Mesenchymal stem cell (in vitro differentiated cells and primary cell): ENCODE results near the gene FABP1.

ENCODE experiments used
- DNase-seq: peaks from one replicate; pipeline ENCODE4 v3.0.0-alpha.2; 2013
- H2AFZ ChIP-seq: one replicate; pipeline ENCODE4 v1.6.1; 2013; ENCODE audit warnings: low read depth, mild to moderate bottlenecking, control low read depth, inconsistent platforms, low read length, moderate library complexity
- H2AK5ac ChIP-seq: 2 replicates; pipeline ENCODE4 v1.6.1; 2013; ENCODE audit warnings: low read length, moderate library complexity, mild to moderate bottlenecking, inconsistent platforms; ENCODE audit not compliant: severe bottlenecking
- H2BK120ac ChIP-seq: one replicate; pipeline ENCODE4 v1.6.1; 2013; ENCODE audit warnings: low read depth, mild to moderate bottlenecking, inconsistent platforms, low read length, moderate library complexity
- H2BK12ac ChIP-seq, 2 experiments: one replicate each; pipeline ENCODE4 v1.6.1; 2013; ENCODE audit warnings: inconsistent platforms in 2 of 2, low read length in 2 of 2, mild to moderate bottlenecking in 2 of 2, moderate library complexity in 2 of 2, control low read depth in 1 of 2
- H2BK15ac ChIP-seq: one replicate; pipeline ENCODE4 v1.6.1; 2013; ENCODE audit warnings: mild to moderate bottlenecking, low read depth, inconsistent platforms; ENCODE audit not compliant: poor library complexity, severe bottlenecking
- H2BK5ac ChIP-seq: 2 replicates; pipeline ENCODE4 v1.6.1; 2013; ENCODE audit warnings: low read depth, mild to moderate bottlenecking, low read length, control low read depth, inconsistent platforms; ENCODE audit not compliant: poor library complexity, severe bottlenecking
- H3K14ac ChIP-seq, 2 experiments: one replicate each; pipeline ENCODE4 v1.6.1; 2013; ENCODE audit warnings: inconsistent platforms in 2 of 2, low read length in 2 of 2, control low read depth in 1 of 2, mild to moderate bottlenecking in 1 of 2, moderate library complexity in 1 of 2
- H3K18ac ChIP-seq, 2 experiments: one replicate each; pipeline ENCODE4 v1.6.1; 2013; ENCODE audit warnings: inconsistent platforms in 2 of 2, low read length in 2 of 2, control low read depth in 1 of 2, low read depth in 1 of 2, mild to moderate bottlenecking in 1 of 2
- H3K23ac ChIP-seq, 2 experiments: one replicate each; pipeline ENCODE4 v1.6.1; 2013; ENCODE audit warnings: inconsistent platforms in 2 of 2, low read length in 2 of 2, mild to moderate bottlenecking in 2 of 2, moderate library complexity in 2 of 2, control low read depth in 1 of 2
- H3K27ac ChIP-seq: 2 replicates; pipeline ENCODE4 v1.5.1; 2013; ENCODE audit warnings: mild to moderate bottlenecking, moderate library complexity, low read length, control low read depth, inconsistent platforms; ENCODE audit not compliant: poor library complexity, severe bottlenecking
- H3K27me3 ChIP-seq, 2 experiments: 2 replicates each; pipeline versions ENCODE4 v1.6.1 to v1.7.0; 2013; ENCODE audit warnings: low read length in 2 of 2, mild to moderate bottlenecking in 2 of 2, moderate library complexity in 2 of 2, control low read depth in 1 of 2, inconsistent platforms in 1 of 2; ENCODE audit not compliant: control insufficient read depth in 1 of 2, insufficient read depth in 1 of 2
- H3K36me3 ChIP-seq, 2 experiments: 2 replicates each; pipeline versions ENCODE4 v1.6.1 to v1.7.0; 2013; ENCODE audit warnings: low read length in 2 of 2, control low read depth in 1 of 2, inconsistent platforms in 1 of 2, low read depth in 1 of 2, mild to moderate bottlenecking in 1 of 2; ENCODE audit not compliant: insufficient read depth in 2 of 2, control insufficient read depth in 1 of 2
- H3K4ac ChIP-seq, 2 experiments: one replicate each; pipeline ENCODE4 v1.6.1; 2013; ENCODE audit warnings: inconsistent platforms in 2 of 2, low read length in 2 of 2, mild to moderate bottlenecking in 2 of 2, moderate library complexity in 2 of 2, control low read depth in 1 of 2, low read depth in 1 of 2
- H3K4me1 ChIP-seq: 2 replicates; pipeline ENCODE4 v1.6.1; 2013; ENCODE audit warnings: low read depth, low read length, control low read depth; ENCODE audit not compliant: control insufficient read depth, insufficient read depth
- H3K4me2 ChIP-seq: 2 replicates; pipeline ENCODE4 v1.6.1; 2013; ENCODE audit warnings: low read length, mild to moderate bottlenecking, inconsistent platforms; ENCODE audit not compliant: poor library complexity, severe bottlenecking
- H3K4me3 ChIP-seq, 2 experiments: 2 replicates each; pipeline versions ENCODE4 v1.5.1 to v1.7.0; 2013; ENCODE audit warnings: low read length in 2 of 2, mild to moderate bottlenecking in 2 of 2, control low read depth in 1 of 2, low read depth in 1 of 2; ENCODE audit not compliant: insufficient read depth in 1 of 2
- H3K79me1 ChIP-seq: replicated peaks from 2 replicates; pipeline ENCODE4 v1.6.1; 2013; ENCODE audit warnings: mild to moderate bottlenecking, control low read depth, low read length, inconsistent platforms; ENCODE audit not compliant: poor library complexity, severe bottlenecking
- H3K9ac ChIP-seq: 2 replicates; pipeline ENCODE4 v1.7.0; 2013; ENCODE audit warnings: mild to moderate bottlenecking, low read length, moderate library complexity
- H3K9me3 ChIP-seq: 2 replicates; pipeline ENCODE4 v1.7.0; 2013; ENCODE audit warnings: mild to moderate bottlenecking, low read length; ENCODE audit not compliant: control insufficient read depth
- H4K8ac ChIP-seq: one replicate; pipeline ENCODE4 v1.6.1; 2013; ENCODE audit warnings: inconsistent platforms, mild to moderate bottlenecking, low read length, moderate library complexity
- H4K91ac ChIP-seq: one replicate; pipeline ENCODE4 v1.6.1; 2013; ENCODE audit warnings: mild to moderate bottlenecking, low read length, inconsistent platforms
- WGBS: methylation state at CpG from one replicate; pipeline ENCODE4 v1.1.7; 2013; ENCODE audit warnings: mixed read lengths; 5-methylcytosine and 5-hydroxymethylcytosine counted together

The FABP1 gene

GRCh38 chr2:88165332-88166003 is 37.6 kb upstream of the FABP1 start:
- Histone ChIP-seq H3K4ac (no peak overlapping the region), H2BK120ac (no peak overlapping the region), H3K23ac (no peak overlapping the region), H4K91ac (no peak overlapping the region), H3K18ac (no peak overlapping the region), H3K79me1 (no peaks in the 10 kb centered on the region), H3K14ac (no peak overlapping the region), H3K36me3 (no peaks in the 10 kb centered on the region), H4K8ac (no peak overlapping the region), H3K27ac (no peak overlapping the region), H3K9ac (no peak overlapping the region), H3K9me3 (no peaks in the 10 kb centered on the region), H3K27me3 (peaks cover 0 to 11% of the 10 kb centered on the region in 2 experiments), H2AK5ac (no peak overlapping the region), H3K4me2 (no peak overlapping the region), H2BK5ac (no peak overlapping the region), H2BK15ac (no peak overlapping the region), H3K4me1 (peaks cover 3% of the 10 kb centered on the region), H2AFZ (no peak overlapping the region), H2BK12ac (no peak overlapping the region), H3K4me3 (no peak overlapping the region)
- WGBS = 18% methylated on average over 1 of the region's 1 CpG
- no peak for DNase-seq

- no peak overlapping the region for H2BK5ac ChIP-seq
- no peak overlapping the region for H2AK5ac ChIP-seq
- no peak overlapping the region for H2BK15ac ChIP-seq
Measured at GRCh38 chr2:88161446-88162244, 33.8 kb upstream of the FABP1 start.

GRCh38 chr2:88160517-88160916 is 32.7 kb upstream of the FABP1 start:
- WGBS = 77% methylated on average over 7 of the region's 7 CpGs
- no peak for DNase-seq
- Histone ChIP-seq H4K8ac (no peak overlapping the region), H3K27me3 (peaks cover 0 to 10% of the 10 kb centered on the region in 2 experiments), H3K4me2 (no peak overlapping the region), H2BK120ac (no peak overlapping the region), H3K9me3 (no peaks in the 10 kb centered on the region), H2BK12ac (no peak overlapping the region), H3K14ac (no peak overlapping the region), H2BK15ac (no peak overlapping the region), H3K23ac (no peak overlapping the region), H3K4ac (no peak overlapping the region), H3K79me1 (no peaks in the 10 kb centered on the region), H3K9ac (no peak overlapping the region), H3K4me3 (no peak overlapping the region), H2BK5ac (no peak overlapping the region), H4K91ac (no peak overlapping the region), H2AFZ (no peak overlapping the region), H3K27ac (no peak overlapping the region), H3K4me1 (no peaks in the 10 kb centered on the region), H2AK5ac (no peak overlapping the region), H3K36me3 (no peaks in the 10 kb centered on the region), H3K18ac (no peak overlapping the region)

More at GRCh38 chr2:88161446-88162244, 33.8 kb upstream of the FABP1 start:
- Histone ChIP-seq H3K14ac (no peak overlapping the region), H2BK120ac (no peak overlapping the region), H3K79me1 (no peaks in the 10 kb centered on the region), H3K4me1 (no peaks in the 10 kb centered on the region), H4K91ac (no peak overlapping the region), H3K4me3 (no peak overlapping the region), H3K9ac (no peak overlapping the region), H3K23ac (no peak overlapping the region), H3K27ac (no peak overlapping the region), H3K9me3 (no peaks in the 10 kb centered on the region), H3K27me3 (peaks cover 0 to 10% of the 10 kb centered on the region in 2 experiments), H3K36me3 (no peaks in the 10 kb centered on the region), H3K18ac (no peak overlapping the region), H4K8ac (no peak overlapping the region), H2AFZ (no peak overlapping the region), H2BK12ac (no peak overlapping the region), H3K4ac (no peak overlapping the region), H3K4me2 (no peak overlapping the region)
- no peak for DNase-seq
- WGBS = 92% methylated on average over 9 of the region's 11 CpGs

DNA sequence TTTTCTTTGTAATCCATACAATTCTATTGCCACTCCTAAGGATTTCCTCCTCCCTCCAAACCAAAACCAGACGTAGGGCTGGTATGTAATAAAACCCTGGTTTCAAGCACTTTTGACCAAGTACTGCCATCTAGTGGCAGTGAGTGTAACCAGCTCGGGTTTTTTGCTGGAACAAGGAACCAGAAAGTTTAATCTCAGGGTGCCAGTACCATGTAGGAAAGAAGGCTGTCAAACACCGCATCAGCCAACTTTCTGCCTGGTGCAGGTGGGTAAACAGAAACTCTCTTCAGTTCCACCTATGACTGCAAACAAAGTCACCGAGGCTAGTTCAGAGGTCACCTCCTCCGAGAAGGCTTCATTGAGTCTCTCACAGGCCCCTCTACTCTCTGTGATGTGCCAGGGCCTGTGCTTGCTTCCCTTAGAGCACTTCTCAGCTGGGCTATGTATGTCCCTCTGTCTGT is 32.1 kb upstream of the FABP1 start:
- H2BK15ac ChIP-seq = no peak overlapping the region
- peak overlapping the region; percentile 19 for H3K9ac ChIP-seq
- H3K23ac ChIP-seq = no peak overlapping the region
- DNase-seq = peak; percentile 73
- H2BK12ac ChIP-seq = no peak overlapping the region
- peaks cover 0 to 10% of the 10 kb centered on the region in 2 experiments for H3K27me3 ChIP-seq
- H2BK120ac ChIP-seq = no peak overlapping the region
- no peak overlapping the region for H4K8ac ChIP-seq
- H2AK5ac ChIP-seq = no peak overlapping the region
- no peaks in the 10 kb centered on the region for H3K36me3 ChIP-seq
- no peak overlapping the region for H3K4me3 ChIP-seq
- H4K91ac ChIP-seq = no peak overlapping the region
- H3K4ac ChIP-seq = no peak overlapping the region
- H3K4me1 ChIP-seq = no peaks in the 10 kb centered on the region
- no peaks in the 10 kb centered on the region for H3K79me1 ChIP-seq
- H3K9me3 ChIP-seq = no peaks in the 10 kb centered on the region
- H2BK5ac ChIP-seq = no peak overlapping the region
- no peak overlapping the region for H3K27ac ChIP-seq
- WGBS = 34% methylated on average over 5 of the region's 5 CpGs
- no peak overlapping the region for H3K14ac ChIP-seq
- H3K4me2 ChIP-seq = no peak overlapping the region
- no peak overlapping the region for H2AFZ ChIP-seq
- no peak overlapping the region for H3K18ac ChIP-seq
